HG03280 (cell line): ENCODE results near the gene TRMT2A.

Source experiments
- ATAC-seq: cut with Tn5 transposase; IDR thresholded peaks from one replicate; pipeline ENCODE4 v1.9.1; 2021; ENCODE audit warnings: mild to moderate bottlenecking, moderate library complexity; ENCODE audit not compliant: unreplicated experiment

TRMT2A gene

DNA sequence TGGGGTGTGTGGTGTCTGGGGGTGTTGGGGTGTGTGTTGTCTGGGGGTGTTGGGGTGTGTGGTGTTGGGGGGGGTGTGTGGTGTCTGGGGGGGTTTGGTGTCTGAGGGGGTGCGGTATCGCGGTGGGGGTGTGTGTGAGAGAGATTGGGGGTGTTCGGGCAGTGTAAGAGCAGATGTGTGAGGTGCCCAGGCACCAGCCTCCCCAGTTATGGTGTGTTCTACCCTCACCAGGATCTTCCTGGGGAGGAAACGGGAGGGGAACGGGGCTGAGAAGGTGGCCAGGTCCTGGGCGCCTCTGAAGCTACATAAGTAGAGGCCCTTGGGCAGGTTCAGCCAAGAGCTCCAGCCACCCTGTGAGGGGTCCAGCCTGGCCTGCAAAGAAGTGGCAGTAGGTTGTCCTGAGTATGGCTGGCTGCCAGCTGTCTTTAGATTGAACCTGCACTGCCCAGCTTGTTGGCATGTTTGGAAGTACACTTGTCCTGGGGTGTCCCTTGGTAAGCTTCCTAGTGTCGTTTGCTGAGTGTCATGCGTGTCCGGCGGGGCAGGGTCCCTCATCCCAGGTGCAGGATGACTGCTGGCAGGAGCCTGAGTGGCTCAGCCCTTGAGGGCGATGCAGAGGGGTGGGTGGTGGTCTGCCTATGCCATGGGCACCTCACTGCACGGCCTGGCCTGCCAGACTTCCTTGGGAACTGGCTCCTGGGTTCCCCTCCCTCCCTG, 6.5 kb upstream of the TRMT2A start:
- ATAC-seq: no peak

DNA sequence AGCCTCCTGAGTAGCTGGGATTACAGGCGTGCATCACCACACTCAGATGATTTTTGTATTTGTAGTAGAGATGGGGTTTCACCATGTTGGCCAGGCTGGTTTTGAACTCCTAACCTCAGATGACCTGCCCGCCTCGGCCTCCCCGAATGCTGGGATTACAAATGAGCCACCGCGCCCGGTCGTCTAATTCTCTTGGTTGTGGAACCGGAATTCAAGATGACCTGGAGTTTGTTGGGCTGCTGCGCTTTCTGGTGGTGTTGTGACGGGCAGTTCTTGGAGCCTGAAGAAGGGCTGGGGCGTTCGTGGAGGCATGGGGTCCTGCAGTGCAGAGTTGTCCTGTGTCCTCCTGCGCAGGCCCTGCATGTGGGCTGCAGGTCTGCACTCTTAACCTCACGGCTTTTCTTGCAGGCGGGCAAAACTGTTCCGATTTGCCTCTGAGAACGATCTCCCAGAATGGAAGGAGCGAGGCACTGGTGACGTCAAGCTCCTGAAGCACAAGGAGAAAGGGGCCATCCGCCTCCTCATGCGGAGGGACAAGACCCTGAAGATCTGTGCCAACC, 4.9 kb upstream of the TRMT2A start:
- no peak for ATAC-seq

DNA sequence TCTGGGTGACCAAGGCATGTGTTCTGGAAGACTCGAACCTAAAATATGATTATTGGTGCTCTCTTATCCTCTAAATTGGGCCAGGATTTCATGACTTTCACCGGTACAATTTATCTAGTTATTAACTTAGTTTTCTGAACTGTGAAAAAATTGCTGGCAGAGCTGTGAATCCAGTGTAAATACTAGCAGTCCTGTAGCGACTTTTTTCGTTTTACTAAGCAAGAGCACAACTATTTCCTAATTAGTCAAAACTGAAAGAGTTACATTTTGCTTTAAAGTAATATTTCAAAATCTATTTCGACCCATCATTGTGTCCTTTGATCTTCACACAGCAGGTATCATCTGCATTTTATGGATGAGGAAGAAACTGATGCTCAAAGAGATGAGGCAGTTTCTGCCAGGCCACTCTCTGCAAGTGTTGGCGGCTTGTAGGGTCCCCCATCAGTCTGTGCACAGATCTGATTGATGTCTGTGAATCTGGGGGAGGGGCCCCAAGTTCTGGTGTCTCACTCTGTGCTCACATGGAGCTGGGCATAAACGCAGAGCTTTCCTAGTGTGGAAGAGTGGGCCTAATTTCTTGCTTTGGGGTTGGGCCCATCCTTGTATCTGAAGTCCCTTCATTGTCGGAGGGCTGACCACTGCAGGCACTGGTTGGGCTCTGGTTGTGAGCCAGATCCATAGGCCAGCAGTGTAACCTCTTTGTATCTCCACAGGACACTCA, 1.4 kb upstream of the TRMT2A start:
- ATAC-seq: no peak

DNA sequence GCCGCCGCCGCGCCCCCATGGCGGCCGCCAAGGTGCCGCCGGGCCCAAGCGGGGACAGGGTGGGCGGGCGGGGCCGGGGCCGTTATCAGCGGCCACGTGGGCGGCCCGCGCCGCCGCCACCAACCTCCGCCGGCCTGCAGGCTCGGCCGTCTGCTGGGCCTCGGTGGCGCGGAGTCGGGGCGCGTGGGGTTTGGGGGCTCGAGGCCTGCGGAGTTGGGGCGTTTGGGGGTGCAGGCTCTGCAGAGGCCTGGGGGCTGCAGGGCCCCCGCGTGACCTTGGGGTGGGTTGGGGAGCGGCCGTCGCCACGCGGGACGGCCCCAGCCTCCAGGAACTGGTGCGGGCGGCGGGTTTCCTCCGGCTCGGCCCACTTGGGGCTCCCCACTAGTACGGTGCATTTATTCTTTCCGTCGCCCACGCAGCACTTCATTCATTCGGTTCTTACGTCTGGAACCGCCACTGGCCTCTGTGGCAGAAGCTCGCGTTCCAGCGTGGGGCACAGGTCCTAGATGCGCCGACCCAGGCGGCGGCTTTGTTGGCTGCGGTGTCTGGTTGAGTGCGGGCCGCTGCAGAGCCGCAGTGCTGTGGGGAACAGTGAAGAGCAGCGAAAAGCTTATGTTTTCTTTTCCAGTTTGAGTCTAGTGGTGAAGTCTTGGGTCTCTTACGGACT, 740 bp upstream of the TRMT2A start:
- ATAC-seq: peak; percentile 34

DNA sequence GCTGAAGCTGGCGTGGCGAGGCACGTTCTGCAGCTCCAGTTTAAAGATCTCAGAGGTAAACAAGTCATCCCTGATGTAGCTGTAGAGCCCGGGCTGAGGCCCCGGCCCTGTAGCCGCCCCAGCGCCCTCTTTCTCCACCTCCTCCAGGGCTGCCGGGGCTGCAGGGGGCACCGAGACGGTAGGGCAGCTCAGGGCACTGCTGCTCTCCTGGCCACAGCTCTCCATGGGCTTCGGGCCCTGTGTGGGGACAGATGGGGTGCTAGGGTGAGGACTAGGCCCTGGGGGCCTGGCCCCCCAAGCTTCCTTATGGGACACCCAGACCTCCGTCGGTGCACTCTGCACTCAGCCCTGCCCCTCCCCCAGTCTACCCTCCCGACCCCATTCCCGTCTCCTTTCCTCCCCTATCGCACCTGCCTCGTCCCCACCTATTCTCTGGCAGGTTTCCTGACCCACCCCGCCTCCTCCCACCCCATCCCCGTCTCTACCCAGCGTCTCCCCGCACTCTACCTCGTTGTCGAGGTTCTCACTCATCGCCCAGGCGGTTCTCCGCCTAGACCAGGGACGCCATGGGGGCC, 563 bp downstream of the TRMT2A start:
- no peak for ATAC-seq

DNA sequence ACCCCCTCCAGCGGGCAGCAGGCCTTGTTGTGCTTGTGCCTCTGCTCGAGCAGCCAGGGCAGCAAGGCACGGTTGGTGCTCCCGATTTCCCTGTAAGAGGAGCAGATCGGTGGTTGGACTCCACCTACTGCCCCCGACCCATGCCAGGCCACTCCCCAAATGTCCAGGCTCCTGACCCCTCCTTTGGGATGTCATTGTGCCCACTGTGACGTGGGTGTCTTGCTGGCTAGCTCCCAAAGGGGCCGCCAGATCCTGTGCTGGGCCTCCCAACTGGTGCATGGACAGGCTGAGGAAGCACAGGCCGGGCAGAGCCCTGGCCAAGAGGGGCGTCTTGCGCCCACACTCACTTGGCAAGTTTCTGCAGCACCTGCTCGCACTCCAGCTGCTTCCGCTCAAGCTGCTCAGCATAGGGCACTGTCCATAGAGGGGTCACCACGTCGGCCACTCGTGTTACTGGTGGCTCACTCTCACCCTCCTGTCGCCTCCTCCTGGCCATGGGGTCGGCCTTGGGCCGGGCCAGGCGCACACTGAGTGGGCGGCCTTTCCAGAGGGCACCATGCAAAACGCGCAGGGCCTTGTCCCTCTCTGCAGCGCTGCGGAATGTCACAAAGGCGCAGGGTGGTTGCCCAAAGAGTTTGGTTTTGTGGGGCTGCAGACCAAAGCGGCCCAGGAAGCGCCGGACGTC, 1.2 kb downstream of the TRMT2A start, which contains the start of gene RANBP1:
Gene RANBP1, plus strand, starts transcription at position 414 of the 685 bp plus-strand sequence. Its CDS starts 81 bp downstream, at position 495.
- no peak for ATAC-seq

DNA sequence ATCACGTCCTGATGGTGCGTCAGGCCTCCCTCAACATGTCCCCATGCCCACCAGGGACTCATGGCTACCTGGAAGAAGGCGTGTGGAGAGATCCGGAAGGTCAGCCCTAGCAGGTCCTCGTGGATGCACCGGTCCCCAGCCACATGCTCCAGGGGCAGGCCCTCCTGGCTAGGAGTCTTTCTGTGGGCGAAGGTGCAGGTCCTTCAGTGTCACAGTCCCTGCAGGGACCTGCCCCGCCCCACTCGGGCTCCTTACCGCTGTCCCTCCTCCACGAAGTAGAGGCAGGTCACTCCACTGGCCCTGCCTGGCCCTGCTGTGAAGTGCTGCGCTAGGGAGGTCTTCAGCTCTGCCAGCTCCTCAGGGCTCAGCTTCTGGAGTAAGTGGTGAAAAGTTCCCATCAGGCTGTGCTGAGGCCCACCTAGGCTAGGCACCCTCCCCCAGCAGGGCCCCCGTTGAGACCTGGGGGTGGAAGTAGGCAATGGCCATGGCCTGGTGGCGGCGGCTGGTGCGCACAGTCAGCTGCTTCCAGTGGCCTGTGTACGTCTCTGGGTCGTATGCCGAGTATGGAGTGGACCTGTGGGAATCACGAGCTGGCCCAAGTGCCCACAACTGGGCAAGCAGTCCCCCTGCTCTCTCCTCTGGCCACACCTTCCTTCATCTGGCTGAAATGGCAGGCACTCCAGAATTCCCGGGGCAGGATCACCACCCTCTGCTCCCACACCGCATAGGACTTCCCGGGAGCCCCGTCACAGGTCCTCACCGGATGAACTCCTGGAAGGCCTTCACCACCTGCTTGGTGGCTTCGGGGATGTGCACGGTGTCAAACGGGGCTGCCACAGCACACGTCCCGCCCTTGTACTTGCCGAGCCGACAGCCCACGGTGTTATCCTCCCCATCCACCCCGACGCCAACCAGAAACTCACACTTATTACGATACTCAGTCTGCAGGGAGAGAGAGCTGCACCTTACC, 2.2 kb downstream of the TRMT2A start:
- no peak for ATAC-seq

DNA sequence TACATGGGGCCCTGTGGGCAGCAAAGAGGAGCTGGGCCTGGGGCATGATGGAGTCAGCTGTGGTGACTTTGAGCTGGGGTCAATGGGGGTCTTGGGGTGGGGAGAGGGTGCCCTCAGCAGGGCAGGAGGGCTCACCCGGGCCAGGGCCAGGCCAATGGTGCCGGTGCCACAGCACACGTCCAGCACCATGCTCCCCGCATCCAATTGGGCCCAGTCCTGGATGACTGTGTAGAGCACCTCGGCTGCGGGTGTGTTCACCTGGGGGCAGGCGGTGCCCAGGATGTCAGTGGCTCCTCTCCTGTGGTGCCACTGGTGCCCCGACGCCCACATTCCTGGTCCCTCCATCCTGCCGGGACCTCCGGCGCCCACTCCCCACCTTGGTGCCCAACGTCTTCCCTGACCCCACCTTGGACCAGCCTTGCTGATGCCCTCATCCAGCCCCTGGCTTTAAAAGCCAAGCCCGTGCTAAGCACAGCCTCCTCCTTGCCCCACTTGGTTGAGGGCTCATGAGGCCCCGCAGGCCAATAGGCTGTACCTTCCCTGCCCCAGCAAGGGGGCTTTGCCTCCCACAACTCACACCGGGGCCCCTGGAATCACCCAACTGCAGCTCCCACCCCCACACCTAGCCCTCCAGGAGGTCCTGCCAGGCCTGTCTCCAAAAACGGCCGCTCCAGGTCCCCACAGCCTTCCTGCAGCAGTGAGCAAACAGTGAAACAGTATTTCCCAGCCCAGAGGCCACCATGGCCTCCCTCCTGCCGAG, 3.3 kb downstream of the TRMT2A start:
- no peak for ATAC-seq

DNA sequence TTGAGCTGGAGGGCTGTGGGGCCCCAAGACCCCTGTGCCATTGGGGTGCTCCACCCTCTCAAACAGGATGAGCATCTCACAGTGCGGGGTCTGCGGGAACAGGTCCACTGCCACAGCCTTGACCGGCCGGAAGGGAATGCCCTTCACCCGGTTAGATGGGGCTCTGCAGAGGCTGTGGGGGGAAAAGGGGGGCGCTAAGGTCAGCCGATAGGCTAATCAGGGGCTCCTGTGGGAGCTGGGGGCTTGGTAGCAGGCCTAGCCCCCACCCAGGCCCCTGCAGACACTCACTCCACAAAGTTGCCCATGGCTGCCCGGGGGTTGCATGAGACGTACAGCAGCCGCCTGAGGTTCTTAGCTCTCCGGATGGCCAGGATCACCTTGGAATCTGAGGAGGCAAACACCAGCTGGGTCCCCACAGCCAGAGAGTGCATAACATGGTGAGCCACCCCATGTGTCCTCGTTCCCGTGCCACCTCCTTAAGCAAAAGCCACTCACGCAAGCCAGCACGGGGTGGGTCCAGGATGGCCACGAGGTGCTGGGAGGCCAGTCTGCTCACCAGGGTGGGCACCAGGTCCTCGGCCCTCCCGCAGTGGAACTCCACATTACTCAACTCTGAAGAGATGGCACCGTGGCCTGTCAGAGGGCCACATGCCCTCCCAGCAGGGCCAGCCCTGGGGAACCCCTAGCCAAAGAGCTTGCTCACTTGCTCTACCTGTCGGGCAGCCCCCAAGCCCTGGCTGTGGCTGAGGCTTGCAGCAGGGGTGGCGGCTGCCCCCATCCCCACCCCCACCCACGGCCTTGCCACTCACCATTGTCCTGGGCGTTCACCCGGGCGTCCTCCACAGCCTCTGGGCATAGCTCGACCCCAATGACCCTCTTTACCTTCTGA, 4.2 kb downstream of the TRMT2A start:
- no peak for ATAC-seq

DNA sequence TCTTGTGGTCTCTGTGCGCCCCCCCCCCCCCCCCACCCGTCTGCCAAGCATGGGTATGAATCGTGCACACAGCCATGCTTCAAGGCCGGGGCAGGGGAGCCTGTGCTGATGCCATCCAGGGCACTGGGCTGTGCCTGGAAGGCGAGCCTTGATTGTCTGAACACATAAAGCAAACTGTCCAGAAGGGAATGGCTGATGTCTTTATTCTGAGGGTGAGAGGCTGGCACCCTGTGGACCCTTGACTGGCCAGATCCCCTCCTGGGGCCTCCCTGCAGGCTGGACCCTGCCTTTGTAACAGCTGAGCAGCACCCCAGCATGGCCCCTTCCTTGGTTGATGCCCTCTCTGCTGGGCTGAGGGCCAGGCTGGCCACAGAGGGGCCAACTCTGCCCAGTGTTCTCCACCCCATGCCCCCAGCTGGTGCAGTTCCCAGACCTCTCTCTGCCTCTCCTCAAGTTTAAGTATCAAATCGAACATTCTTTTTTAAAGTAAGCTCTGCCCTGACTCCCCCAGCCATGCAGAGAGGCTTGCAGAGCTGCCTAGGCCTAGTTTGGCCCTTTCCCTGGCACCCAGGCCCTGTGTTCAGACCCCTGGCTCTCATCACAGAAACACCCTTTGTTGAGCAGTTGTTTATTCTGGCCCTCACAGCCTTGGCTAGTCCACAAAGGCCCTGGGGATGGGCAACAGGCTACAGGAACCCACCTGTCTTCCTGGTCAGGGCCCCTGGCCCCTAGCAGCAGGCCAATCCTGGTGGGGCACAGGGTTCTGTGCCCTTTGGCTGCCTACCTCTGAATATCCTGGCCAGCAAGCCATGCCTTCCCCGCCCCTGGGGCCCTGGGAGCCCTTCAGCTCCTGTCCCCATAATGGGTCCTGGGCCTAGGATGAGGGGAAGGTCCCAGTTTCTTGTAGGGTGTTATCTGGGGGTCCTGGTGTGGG, 5.1 kb downstream of the TRMT2A start:
- ATAC-seq: no peak

DNA sequence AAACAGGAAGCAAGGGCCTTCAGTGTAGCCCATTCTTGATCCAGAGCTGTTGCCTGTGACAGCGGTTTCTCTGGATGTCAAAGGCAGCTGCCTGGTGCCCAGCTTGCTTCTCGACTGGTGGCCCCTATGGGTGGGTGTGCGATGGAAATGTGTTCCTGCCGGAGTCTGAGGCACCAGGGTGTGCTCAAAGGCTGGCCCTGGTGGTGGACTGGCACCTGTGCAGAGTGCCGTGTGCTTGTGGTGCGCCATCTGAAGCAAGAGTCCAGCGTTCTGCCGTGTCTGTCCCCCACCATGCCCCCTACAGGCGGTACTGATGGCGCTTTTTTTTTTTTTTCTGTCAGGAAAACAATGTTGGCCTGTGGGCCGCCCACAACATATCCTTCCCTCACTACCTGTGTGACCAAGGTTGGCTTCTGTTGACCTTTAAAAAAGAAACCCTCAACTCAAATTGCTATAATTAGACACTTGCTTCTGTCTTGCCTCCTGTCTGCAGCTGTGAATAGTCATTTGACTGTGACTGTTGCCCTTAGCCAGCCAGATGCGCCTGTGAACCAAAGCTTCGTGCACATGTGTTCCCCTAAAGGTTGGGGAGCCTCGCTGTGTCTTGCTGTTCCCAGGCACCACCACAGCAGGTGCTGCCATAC, 5.9 kb downstream of the TRMT2A start:
- ATAC-seq: no peak

DNA sequence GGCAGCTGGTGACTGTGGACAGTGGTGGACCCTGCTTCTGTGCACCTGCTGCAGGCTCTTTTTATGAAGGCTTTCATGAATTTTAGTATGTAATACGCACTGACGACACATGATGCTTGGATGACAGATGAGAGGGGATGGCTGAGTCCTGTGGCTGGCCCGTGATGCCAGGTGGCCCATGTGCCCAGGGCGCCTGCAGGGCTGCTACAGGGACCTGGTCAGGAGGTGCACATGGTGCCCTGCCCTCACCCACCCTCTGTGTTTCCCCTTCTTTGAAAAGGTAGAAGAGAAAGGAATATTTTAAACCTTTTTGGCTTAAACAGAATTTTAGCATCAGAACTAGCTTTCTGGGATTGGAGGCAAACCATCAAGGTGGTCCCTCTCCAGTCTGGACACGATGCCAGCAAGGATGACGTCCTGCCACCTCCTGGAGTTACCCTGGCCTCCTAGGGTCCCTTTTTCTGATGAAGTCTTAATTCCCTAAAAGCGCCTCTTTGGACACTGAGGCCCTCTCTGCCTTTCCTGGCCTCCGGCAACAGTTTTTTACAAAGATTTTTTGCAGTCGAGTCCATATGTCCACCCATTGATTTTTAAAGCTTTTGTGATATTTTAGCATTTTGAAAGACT, 6.6 kb downstream of the TRMT2A start:
- ATAC-seq: no peak

DNA sequence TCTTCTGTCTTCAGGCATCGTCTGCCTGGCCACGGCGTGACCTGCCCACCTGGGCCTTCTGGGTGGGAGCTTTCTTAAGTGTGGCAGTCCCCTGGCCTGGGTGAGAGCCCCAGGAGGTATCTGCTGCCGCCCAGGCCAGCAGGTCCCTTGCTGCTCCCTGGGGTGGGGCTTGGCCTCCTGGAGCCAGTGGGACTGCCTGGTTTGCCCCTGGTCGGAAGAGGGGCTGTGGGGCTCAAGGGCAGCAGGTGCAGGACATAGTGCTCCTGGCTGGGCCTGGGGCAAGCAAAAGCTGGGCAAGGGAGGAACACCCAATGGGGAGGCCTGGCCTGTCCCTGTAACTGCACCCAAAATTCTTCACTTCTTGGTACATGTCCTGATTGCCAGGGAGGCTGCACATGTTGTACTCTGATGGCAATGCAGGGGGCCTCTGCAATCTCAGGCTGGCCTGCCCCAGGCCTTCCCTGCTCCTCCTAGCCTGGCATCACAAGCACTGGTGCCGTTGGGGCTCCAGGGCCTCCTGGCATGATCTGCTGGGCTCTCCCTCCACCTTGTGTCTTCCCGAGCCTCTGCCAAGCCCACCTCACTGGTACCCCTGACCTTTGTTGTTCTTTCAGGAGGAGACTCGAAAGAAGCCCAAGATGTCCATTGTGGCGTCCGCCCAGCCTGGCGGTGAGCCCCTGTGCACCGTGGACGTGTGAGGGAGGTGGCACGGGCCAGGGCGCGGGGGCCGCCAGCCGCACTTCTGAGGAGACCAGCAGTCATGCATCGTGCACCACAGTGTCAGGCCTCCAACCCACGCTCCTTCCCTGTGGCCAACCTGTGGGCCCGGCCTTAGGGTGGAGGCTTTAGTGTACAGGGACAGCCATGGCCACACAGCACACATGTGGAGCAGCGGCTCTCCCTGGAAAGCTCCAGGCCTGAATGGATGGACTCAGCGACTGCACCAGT, 7.3 kb downstream of the TRMT2A start:
- ATAC-seq: no peak

DNA sequence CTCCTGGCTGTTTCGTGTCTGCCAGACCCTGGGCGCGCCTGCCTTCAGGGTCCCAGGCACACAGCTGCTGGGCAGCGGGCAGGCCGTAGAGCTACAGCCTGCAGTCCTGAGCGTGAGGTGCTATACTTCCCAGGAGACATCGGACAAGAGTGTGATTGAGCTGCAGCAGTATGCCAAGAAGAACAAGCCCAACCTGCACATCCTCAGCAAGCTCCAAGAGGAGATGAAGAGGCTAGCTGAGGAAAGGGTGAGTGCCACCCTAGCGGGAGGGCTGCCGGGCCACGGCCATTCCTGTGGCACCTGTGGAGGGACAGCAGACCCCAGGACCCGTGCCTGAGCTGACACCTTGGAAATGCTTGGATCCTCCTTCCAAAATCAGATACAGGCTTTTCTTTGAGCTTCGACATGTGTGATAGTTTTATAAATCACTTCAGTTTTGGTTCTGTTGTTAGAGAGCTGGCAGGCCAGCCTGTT, 8.2 kb downstream of the TRMT2A start:
- no peak for ATAC-seq
